Heart right ventricle (tissue), 16 donors: Measurements from ENCODE around the gene SYTL3. TPM values are rescaled to one million over a fixed set of nuclear protein-coding genes. Genes with fewer than 3 reads are reported as not detected.

Experiments used
- ATAC-seq, 8 donors: fragments of 200-7000 bp; cut with Tn5 transposase; one replicate each; pipeline ENCODE4 v1.9.1; 2020; ENCODE audit warnings: mild to moderate bottlenecking in 8 of 8, moderate library complexity in 8 of 8, moderate number of reproducible peaks in 1 of 8
- DNase-seq, 2 donors: peaks; one replicate each; pipeline ENCODE4 v3.0.0-alpha.2; 2020
- H3K27ac ChIP-seq, 10 donors: fragments of 200-600 bp; sonication (generic) in 2 of 10; one replicate each; pipeline versions ENCODE4 v1.5.0 to v1.8.0; 2020 to 2022; ENCODE audit warnings: mild to moderate bottlenecking in 3 of 10
- H3K27me3 ChIP-seq, 7 donors: fragments of 200-600 bp; one replicate each; pipeline ENCODE4 v1.8.0; 2021 to 2022; ENCODE audit warnings: mild to moderate bottlenecking in 2 of 7
- H3K36me3 ChIP-seq, 9 donors: fragments of 200-600 bp; sonication (generic) in 1 of 9; one replicate each; pipeline versions ENCODE4 v1.5.0 to v1.8.0; 2020 to 2022; ENCODE audit warnings: mild to moderate bottlenecking in 2 of 9
- H3K4me1 ChIP-seq, 9 donors: fragments of 200-600 bp; sonication (generic) in 1 of 9; one replicate each; pipeline versions ENCODE4 v1.5.0 to v1.8.0; 2020 to 2022; ENCODE audit warnings: mild to moderate bottlenecking in 4 of 9
- H3K4me3 ChIP-seq, 10 donors: fragments of 200-600 bp; sonication (generic) in 2 of 10; one replicate each; pipeline versions ENCODE4 v1.5.0 to v1.8.0; 2020 to 2022; ENCODE audit warnings: mild to moderate bottlenecking in 7 of 10, moderate library complexity in 2 of 10
- H3K9me3 ChIP-seq, 11 donors: fragments of 200-600 bp in 10 of 11; sonication (generic) in 2 of 11; one replicate each; pipeline versions ENCODE4 v1.5.0 to v1.8.0; 2013 to 2022; ENCODE audit warnings: mild to moderate bottlenecking in 2 of 11, control low read depth in 1 of 11, moderate library complexity in 1 of 11
- WGBS, 2 donors: extraction: QIAGEN DNeasy Blood & Tissue Kit; methylation state at CpG; one replicate each; pipeline ENCODE4 v1.1.7; 2013; ENCODE audit warnings: inconsistent platforms in 1 of 2; 5-methylcytosine and 5-hydroxymethylcytosine counted together
- intact Hi-C, 10 donors: fragments of 100-400 bp; cut with DNase I; formaldehyde crosslinking; loops; one replicate each; pipeline versions ENCODE4 v1.11.1 to v1.14.2; 2022
- polyA plus RNA-seq, 2 donors: library from polyadenylated mRNA; stranded (reverse); fragments of 200-250 nt; gene quantifications; one replicate each; pipeline ENCODE4 v1.2.3, GENCODE V29; 2013
- total RNA-seq, 10 donors: library from RNA; stranded (reverse); fragmentation: NEBNext Ultra II Directional in 3 of 10; extraction: Animal tissue kit (Norgen Biotek cat#: 25700) in 3 of 10; gene quantifications; one replicate each; pipeline versions ENCODE4 v1.2.1 to v1.2.4, GENCODE V29; 2021 to 2023
- TF ChIP-seq, protein P1 (sequence below), 9 donors: fragments of 200-600 bp; sonication (generic) in 2 of 9; IDR thresholded peaks; one replicate each; pipeline versions ENCODE4 v1.5.0 to v1.8.0; 2021 to 2022; ENCODE audit warnings: antibody characterized with exemption in 9 of 9, mild to moderate bottlenecking in 5 of 9, moderate library complexity in 1 of 9
- donor health status: Arrhythmogenic right ventricular cardiomyopathy.
- donor health status: ischemic (EF 13 %, LVEDD 7.1; RV severe dilation, severe dysfunction).
- donor health status: healthy with polysubstance abuse.
- donor health status: DM: no; HTN: yes; CAD: no.
- donor health status: DM: no; HTN: no; CAD: no.
- donor health status: ischemic (EF 25% LVEDD 6.9; RV normal size, moderate dysfunction).
- donor health status: ischemic (EF 25% LVEDD 5.7; RV mildly dilated, moderate dysfunction).
- donor health status: healthy.
- donor health status: DM: yes; HTN: yes; CAD: no.
- donor health status: Ischemic cardiomyopathy.
- donor health status: ischemic (EF 35%, LVEDD 5.7; RV mildly dilated, moderate dysfunction).
- donor health status: nonischemic (EF 11% LVEDD 7.7; RV severe dilation, severe dysfunction).
- donor health status: DM: yes; HTN: yes; CAD: no.
- donor health status: PGD.
- donor health status: ischemic (EF 29% LVEDD 5.4; RV normal size, mild dysfunction).
- donor health status: nonischemic (EF 23%, LVEDD 6.1; RV moderate dilation, normal function).

The SYTL3 gene
- total and polyA plus RNA-seq, 12 donors = 3.6 to 11.9 (median 8.1) TPM

- intact Hi-C loops = no loop called here
- Histone ChIP-seq H3K27me3 (no peaks in the 10 kb centered on the region), H3K9me3 (no peaks in the 10 kb centered on the region), H3K4me1 (peaks cover 6 to 64% (median 42%) of the 10 kb centered on the region in 9 donors), H3K4me3 (peak within 1 kb of the TSS; percentile 75 to 99 (median 92)), H3K27ac (peak within 1 kb of the TSS; percentile 79 to 100 (median 98)), H3K36me3 (peaks cover 0 to 28% (median 0%) of the 10 kb centered on the region in 9 donors)
- TF ChIP-seq, protein P1, sequence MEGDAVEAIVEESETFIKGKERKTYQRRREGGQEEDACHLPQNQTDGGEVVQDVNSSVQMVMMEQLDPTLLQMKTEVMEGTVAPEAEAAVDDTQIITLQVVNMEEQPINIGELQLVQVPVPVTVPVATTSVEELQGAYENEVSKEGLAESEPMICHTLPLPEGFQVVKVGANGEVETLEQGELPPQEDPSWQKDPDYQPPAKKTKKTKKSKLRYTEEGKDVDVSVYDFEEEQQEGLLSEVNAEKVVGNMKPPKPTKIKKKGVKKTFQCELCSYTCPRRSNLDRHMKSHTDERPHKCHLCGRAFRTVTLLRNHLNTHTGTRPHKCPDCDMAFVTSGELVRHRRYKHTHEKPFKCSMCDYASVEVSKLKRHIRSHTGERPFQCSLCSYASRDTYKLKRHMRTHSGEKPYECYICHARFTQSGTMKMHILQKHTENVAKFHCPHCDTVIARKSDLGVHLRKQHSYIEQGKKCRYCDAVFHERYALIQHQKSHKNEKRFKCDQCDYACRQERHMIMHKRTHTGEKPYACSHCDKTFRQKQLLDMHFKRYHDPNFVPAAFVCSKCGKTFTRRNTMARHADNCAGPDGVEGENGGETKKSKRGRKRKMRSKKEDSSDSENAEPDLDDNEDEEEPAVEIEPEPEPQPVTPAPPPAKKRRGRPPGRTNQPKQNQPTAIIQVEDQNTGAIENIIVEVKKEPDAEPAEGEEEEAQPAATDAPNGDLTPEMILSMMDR (IDR thresholded peaks at IDR 0.05) = peak in 1 of 9 donors; percentile 7
- WGBS, 2 donors = 1% methylated on average over 73 to 81 of the region's 81 CpGs
- peak; percentile 93 to 96 for DNase-seq
- ATAC-seq = peak; percentile 95 to 97 (median 96)
Measured at GRCh38 chr6:158644231-158645063, 5.4 kb upstream of the SYTL3 start, which contains the start of gene DYNLT1. DYNLT1 (minus strand) TSS chr6:158644743; CDS start chr6:158644708, 35 bp downstream.

DNA sequence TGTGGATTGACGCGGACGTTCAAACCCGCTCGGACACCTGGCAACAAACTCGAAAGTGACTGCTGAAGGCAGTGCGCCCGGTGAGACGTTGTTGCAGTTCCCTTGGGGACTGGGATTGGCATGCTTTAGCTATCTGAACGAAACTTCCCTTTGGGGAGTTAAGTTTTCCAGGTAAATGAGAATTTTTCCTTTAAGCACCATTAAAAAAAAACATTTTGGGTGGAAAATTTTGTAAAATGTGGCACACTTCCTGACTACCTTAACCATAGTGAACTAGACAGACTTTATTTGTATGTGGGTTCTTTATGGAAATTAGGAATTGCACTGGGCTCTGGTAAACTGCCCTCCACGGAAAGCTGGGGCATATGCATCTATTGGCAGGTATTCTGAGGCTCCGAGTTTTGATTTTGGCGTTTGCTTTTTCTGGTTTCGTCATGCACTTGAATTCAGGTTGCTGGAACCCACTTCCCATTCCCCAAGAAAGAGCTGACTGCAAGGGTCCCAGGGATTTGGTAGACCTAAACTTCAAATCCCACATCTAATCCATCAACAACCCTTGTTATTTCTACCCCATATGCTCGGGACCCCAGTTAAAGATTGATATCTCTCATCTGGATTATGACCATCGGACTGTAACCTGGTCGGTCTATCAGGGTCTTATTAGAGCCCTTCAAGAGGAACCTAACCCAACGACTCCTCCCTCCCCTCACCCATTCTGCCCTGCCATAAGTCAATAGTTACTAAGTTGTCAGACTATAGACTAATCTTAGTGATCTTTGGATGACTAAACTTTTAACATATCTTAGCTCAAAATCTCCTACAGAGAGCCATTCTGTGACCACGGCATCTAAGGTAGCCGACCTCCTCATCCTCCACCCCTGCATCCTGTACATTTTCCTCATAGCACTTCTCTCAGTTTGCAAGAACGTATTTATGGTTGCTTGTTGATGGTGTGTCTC, 4.5 kb upstream of the SYTL3 start:
- ATAC-seq (no peak), DNase-seq (no peak)
- Histone ChIP-seq H3K36me3 (peaks cover 0 to 19% (median 0%) of the 10 kb centered on the region in 9 donors), H3K27ac (peak overlapping the region; percentile 79 to 100 (median 98)), H3K9me3 (no peaks in the 10 kb centered on the region), H3K4me3 (peak overlapping the region; percentile 75 to 99 (median 92)), H3K27me3 (no peaks in the 10 kb centered on the region), H3K4me1 (peaks cover 6 to 72% (median 38%) of the 10 kb centered on the region in 9 donors)
- intact Hi-C loops = no loop called here
- 29 to 30% methylated on average over 21 of the region's 21 CpGs for WGBS, 2 donors
- TF ChIP-seq, protein P1 (IDR thresholded peaks at IDR 0.05) = no peak

DNA sequence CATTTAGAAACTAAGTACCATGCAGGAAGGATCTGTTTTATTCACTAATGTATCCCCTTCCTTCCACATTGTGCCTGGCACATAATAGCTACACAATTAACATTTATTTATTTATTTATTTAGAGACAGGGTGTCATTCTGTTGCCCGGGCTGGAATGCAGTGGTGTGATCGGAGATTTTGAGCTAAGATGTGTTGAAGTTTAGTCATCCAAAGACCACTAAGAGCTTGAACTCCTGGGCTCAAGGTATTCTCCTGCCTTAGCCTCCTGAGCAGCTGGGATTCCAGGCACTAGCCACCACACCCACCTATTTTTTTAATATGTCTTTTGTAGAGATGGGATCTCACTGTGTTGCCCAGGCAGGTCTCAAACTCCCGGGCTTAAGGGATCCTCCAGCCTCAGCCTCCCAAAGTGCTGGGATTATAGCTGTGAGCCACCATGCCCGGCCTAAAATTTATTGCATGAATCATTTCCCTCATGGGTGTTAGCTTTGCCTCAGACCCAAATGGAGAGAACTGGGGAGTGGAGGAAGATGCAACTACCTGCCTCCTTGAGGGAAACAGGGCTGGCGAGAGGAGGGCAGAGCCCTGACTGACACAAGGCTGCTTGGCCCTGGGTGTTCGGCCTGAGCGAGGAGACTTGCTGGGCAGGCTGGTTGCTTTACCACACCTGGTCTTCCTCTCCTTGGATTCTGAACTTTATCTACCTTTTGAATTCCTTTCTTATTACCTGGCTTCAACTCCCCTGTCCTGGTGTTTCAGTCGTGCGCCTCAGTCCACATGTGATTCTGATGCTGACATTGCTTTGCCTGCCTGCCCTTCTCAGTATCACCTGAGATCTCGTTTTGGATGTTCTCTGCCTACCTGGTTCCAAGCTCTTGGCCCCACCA, 3.6 kb upstream of the SYTL3 start:
- 70 to 83% methylated on average over 10 of the region's 10 CpGs for WGBS, 2 donors
- intact Hi-C loops = no loop called here
- TF ChIP-seq, protein P1 (IDR thresholded peaks at IDR 0.05) = no peak
- Histone ChIP-seq H3K4me1 (peaks cover 6 to 68% (median 29%) of the 10 kb centered on the region in 9 donors), H3K36me3 (peaks cover 0 to 10% (median 0%) of the 10 kb centered on the region in 9 donors), H3K4me3 (no peak overlapping the region), H3K9me3 (no peaks in the 10 kb centered on the region), H3K27ac (peak overlapping the region in 2 of 10 donors; percentile 89 to 100), H3K27me3 (no peaks in the 10 kb centered on the region)
- DNase-seq = no peak
- ATAC-seq = no peak
